ENCODE results near the gene CYB561D1.
A peak's percentile ranks its signal among the peaks of the same experiment; 100 is the strongest.

Gene CYB561D1

DNA sequence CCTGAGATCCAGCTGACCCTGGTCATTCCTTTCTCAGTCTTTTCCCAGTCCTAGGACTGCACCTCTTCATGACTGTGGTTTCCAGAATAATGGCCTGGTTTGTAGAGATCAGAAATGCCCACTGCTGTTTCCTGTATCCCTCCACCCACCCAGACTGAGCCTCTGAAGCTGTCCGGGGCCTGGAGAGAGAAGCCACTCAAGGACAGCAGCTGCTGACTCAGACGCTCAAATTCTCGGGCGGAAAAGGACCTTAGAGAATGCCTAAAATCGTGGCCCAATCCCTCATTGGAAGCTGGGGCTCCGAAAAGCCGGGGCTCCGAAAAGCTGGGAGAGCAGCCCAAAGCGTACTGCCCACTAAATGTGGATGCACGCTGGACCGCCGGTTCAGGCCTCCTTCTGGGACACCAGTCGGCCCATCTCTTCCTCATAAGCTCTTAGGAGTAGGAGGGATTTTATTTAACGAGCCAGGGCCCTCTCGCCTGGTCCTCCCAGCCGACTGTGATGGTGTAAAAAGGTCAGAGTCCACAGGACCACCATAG is 38.0 kb downstream of the CYB561D1 start:
- DNase-seq: no peak

GRCh38 chr1:109532365-109533136 is 38.7 kb downstream of the CYB561D1 start:
- peak; percentile 94 for DNase-seq

GRCh38 chr1:109534307-109534858 is 40.5 kb downstream of the CYB561D1 start:
- DNase-seq: no peak

GRCh38 chr1:109535481-109535880 is 41.6 kb downstream of the CYB561D1 start:
- no peak for DNase-seq

GRCh38 chr1:109535971-109536491 is 42.1 kb downstream of the CYB561D1 start:
- DNase-seq: no peak

DNA sequence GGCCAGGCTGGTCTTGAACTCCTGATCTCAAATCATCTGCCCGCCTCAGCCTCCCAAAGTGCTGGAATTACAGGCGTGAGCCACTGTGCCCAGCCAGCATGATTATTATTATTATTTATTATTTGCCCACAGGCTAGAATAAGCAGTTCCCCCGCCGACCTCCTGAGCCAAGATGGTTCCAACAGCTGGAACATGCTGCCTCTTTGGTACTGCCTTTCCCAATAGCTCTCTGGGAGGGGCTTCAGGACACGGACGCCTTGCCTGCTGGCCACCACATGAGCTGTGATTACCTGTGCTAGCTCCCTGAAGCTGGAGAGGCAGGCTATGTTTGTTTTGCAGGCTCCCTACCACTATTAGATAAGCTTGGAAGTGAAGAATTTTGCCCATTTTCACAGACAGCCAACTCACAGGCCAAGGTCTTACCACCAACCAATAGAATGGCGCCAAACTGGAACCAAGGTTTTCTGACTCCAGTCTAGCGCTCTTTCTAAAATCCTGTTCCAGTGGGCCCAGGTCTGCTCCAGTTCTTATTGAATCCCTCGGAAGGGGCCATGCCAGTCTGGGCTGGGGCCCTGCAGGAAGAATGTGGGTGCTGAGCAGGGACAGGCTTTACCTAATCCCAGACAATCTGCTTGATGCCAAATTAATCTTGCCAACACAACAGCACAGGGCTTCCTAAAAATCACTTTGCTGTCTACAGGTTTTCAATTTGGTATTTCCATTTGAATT is 43.7 kb downstream of the CYB561D1 start:
- no peak for DNase-seq

- DNase-seq: no peak
Measured at GRCh38 chr1:109538827-109539555, 45.1 kb downstream of the CYB561D1 start.

DNA sequence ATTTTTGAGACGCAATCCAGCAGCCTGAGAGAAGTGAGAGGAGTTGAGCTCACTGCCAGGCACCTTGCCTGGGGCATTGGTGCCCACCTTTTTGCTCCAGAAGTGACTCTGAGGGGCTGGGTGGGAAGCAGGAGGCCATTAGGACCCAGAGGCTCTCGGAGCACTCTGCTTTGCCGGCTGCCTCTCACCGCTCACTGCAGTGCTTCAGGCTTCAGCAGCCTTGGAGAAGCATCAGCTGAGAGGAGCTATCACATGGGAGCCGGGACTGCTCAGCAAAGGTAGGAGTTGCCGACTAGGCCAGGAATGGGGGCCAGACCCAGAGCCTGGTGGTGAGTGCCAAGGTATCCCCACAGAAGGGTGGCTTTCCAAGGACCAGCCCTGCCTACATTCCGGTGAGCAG is 45.8 kb downstream of the CYB561D1 start, which contains the start of gene GPR61:
Gene GPR61 (plus strand): TSS at position 197 of the 400 bp plus-strand sequence. CDS start 3,151 bp downstream, outside the sequence.
- DNase-seq: no peak

DNA sequence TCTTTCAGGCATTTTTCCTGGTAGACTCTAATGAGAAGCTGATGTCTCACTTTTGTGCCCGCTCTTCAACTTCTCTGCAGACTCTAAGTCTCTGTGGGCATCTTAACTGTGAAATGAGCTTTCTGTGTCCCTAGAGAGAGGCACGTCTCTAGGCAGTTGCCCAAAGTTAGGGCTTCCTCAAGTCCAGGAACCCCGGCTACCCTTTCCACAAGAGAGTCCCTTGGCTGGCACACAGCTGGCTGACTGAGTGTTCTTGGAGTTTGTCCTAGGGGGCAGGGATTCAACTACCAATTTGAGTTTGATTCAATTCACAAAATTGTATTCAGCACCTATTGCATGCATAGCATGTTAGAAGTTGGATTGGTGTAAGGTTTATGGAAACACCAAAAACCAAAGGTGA is 47.2 kb downstream of the CYB561D1 start:
- no peak for DNase-seq

DNA sequence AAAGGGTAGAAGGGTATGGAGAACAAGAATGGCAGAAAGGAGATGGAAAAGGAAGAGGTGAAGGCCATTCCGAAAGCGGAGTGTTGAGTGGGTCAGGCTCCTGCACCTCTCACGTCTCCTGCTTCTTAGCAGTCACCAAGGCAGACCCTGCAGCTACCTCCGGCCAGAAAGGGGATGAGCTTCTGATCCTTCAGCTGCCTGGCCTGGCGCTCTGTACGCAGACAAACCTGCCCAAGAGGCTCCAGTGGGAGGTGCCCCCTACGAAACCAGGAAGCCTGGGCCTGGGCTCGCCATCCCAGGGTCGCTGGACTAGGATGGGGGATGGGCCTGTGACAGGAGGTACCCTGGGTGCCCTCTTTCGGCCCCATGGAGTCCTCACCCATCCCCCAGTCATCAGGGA is 48.8 kb downstream of the CYB561D1 start:
- no peak for DNase-seq

DNA sequence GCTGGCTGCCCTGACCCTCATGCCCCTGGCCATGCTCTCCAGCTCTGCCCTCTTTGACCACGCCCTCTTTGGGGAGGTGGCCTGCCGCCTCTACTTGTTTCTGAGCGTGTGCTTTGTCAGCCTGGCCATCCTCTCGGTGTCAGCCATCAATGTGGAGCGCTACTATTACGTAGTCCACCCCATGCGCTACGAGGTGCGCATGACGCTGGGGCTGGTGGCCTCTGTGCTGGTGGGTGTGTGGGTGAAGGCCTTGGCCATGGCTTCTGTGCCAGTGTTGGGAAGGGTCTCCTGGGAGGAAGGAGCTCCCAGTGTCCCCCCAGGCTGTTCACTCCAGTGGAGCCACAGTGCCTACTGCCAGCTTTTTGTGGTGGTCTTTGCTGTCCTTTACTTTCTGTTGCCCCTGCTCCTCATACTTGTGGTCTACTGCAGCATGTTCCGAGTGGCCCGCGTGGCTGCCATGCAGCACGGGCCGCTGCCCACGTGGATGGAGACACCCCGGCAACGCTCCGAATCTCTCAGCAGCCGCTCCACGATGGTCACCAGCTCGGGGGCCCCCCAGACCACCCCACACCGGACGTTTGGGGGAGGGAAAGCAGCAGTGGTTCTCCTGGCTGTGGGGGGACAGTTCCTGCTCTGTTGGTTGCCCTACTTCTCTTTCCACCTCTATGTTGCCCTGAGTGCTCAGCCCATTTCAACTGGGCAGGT is 49.5 kb downstream of the CYB561D1 start:
- DNase-seq: no peak

GRCh38 chr1:109543988-109544735 is 50.3 kb downstream of the CYB561D1 start:
- DNase-seq: no peak

- peak; percentile 93 for DNase-seq
Measured at GRCh38 chr1:109546311-109547109, 52.6 kb downstream of the CYB561D1 start.

GRCh38 chr1:109547463-109548320 is 53.8 kb downstream of the CYB561D1 start:
- peak; percentile 28 for DNase-seq

- peak; percentile 97 for DNase-seq
Measured at GRCh38 chr1:109548321-109549267, 54.7 kb downstream of the CYB561D1 start, which contains the start of gene GNAI3. Gene GNAI3 (plus strand): TSS chr1:109548615. CDS start chr1:109548721, 106 bp downstream.

Measured in activated CD4-positive, alpha-beta T cell treated with anti-CD3 and anti-CD28 coated beads for 48 hours (primary cell).